H1 (cell line): ENCODE data around the gene OSBPL6.

ENCODE experiments used
- BRCA1 ChIP-seq: IDR thresholded peaks from 2 replicates; pipeline ENCODE4 v1.6.1; 2012; ENCODE audit warnings: low read depth, low read length, improper control_type of control experiment
- CEBPB ChIP-seq: IDR thresholded peaks from 2 replicates; pipeline ENCODE4 v1.6.1; 2012; ENCODE audit warnings: low read depth, low read length
- CTCF ChIP-seq, 3 experiments: IDR thresholded peaks; 1 replicate in 2 of 3; 2 replicates in 1 of 3; pipeline versions ENCODE4 v1.5.1 to v1.6.1; 2011; ENCODE audit warnings: low read length in 3 of 3, mild to moderate bottlenecking in 3 of 3, inconsistent platforms in 2 of 3, low read depth in 1 of 3, moderate library complexity in 1 of 3; ENCODE audit not compliant: insufficient read depth in 1 of 3; ENCODE audit errors: control extremely low read depth in 1 of 3
- EP300 ChIP-seq, 2 experiments: IDR thresholded peaks; 1 replicate in 1 of 2; 2 replicates in 1 of 2; pipeline ENCODE4 v1.6.1; 2011 to 2012; ENCODE audit warnings: low read depth in 2 of 2, low read length in 2 of 2, mild to moderate bottlenecking in 2 of 2, borderline replicate concordance in 1 of 2, inconsistent platforms in 1 of 2, moderate library complexity in 1 of 2
- EZH2 ChIP-seq: fragments of 200-600 bp; sonication (generic); IDR thresholded peaks from 2 replicates; pipeline ENCODE4 v1.7.1; 2012; ENCODE audit warnings: low read depth, mild to moderate bottlenecking, moderate library complexity, low read length, inconsistent platforms; ENCODE audit not compliant: severe bottlenecking
- FOSL1 ChIP-seq: IDR thresholded peaks from 2 replicates; pipeline ENCODE4 v1.6.1; 2011; ENCODE audit warnings: mild to moderate bottlenecking, low read depth, low read length, moderate library complexity; ENCODE audit not compliant: insufficient read depth
- JUND ChIP-seq: IDR thresholded peaks from 2 replicates; pipeline ENCODE4 v1.6.1; 2011; ENCODE audit warnings: mild to moderate bottlenecking, improper control_type of control experiment, low read length
- NRF1 ChIP-seq: IDR thresholded peaks from 2 replicates; pipeline ENCODE4 v1.6.1; 2011; ENCODE audit warnings: mild to moderate bottlenecking, low read depth, low read length, improper control_type of control experiment
- POLR2A ChIP-seq, 2 experiments: IDR thresholded peaks; 1 replicate in 1 of 2; 2 replicates in 1 of 2; pipeline ENCODE4 v1.6.1; 2011; ENCODE audit warnings: low read depth in 2 of 2, low read length in 2 of 2, mild to moderate bottlenecking in 2 of 2; ENCODE audit errors: control extremely low read depth in 1 of 2
- POLR2AphosphoS5 ChIP-seq: IDR thresholded peaks from 2 replicates; pipeline ENCODE4 v1.6.1; 2011; ENCODE audit warnings: low read depth, low read length
- RAD21 ChIP-seq, 2 experiments: IDR thresholded peaks in 1 of 2; conservative IDR thresholded peaks in 1 of 2; 2 replicates each; pipeline ENCODE4 v1.6.1; 2011; ENCODE audit warnings: low read depth in 2 of 2, low read length in 2 of 2, improper control_type of control experiment in 1 of 2, inconsistent platforms in 1 of 2, mild to moderate bottlenecking in 1 of 2, moderate library complexity in 1 of 2
- TEAD4 ChIP-seq: IDR thresholded peaks from 2 replicates; pipeline ENCODE4 v1.6.1; 2012; ENCODE audit warnings: low read depth, low read length, inconsistent platforms, mixed read lengths
- YY1 ChIP-seq: IDR thresholded peaks from 2 replicates; pipeline ENCODE4 v1.6.1; 2011; ENCODE audit warnings: low read depth, mild to moderate bottlenecking, low read length

GRCh38 chr2:178265851-178266250, 71.5 kb downstream of the OSBPL6 start:
- no peak for TF ChIP-seq POLR2AphosphoS5
- TF ChIP-seq BRCA1, result no peak
- TF ChIP-seq FOSL1, result no peak
- no peak for TF ChIP-seq TEAD4
- TF ChIP-seq CTCF (IDR thresholded peaks at IDR 0.05; ENCODE audit: control extremely low read depth in 1 of 3, insufficient read depth in 1 of 3, low read depth in 1 of 3, low read length in 3 of 3), result no peak
- TF ChIP-seq JUND, result no peak
- no peak for TF ChIP-seq EP300 (IDR thresholded peaks at IDR 0.05; ENCODE audit: borderline replicate concordance in 1 of 2, low read depth in 2 of 2, low read length in 2 of 2)
- no peak for TF ChIP-seq POLR2A (IDR thresholded peaks at IDR 0.05; ENCODE audit: control extremely low read depth in 1 of 2, low read depth in 2 of 2, low read length in 2 of 2)
- no peak for TF ChIP-seq CEBPB
- no peak for TF ChIP-seq RAD21 (IDR thresholded peaks at IDR 0.05 in 1 of 2, conservative IDR thresholded peaks at IDR 0.05 in 1 of 2; ENCODE audit: low read depth in 2 of 2, low read length in 2 of 2)
- TF ChIP-seq EZH2, result no peak
- no peak for TF ChIP-seq YY1
- no peak for TF ChIP-seq NRF1
